Esophagus squamous epithelium (tissue), 4 donors: ENCODE data around the gene GLB1L3.

Source experiments
- CTCF ChIP-seq, 6 experiments: fragments of 450-650 bp in 4 of 6; fragments of 200-600 bp in 2 of 6; sonication (generic) in 2 of 6; IDR thresholded peaks; one replicate each; pipeline ENCODE4 v1.5.1; 2016 to 2019; ENCODE audit warnings: antibody characterized with exemption in 6 of 6, mild to moderate bottlenecking in 4 of 6, moderate library complexity in 4 of 6
- POLR2A ChIP-seq, 4 donors: fragments of 450-650 bp; IDR thresholded peaks; one replicate each; pipeline ENCODE4 v1.6.1; 2017; ENCODE audit warnings: antibody characterized with exemption in 4 of 4, mild to moderate bottlenecking in 4 of 4, moderate library complexity in 3 of 4

GRCh38 chr11:134364261-134364660, 88.1 kb downstream of the GLB1L3 start:
- TF ChIP-seq POLR2A (IDR thresholded peaks at IDR 0.05) (no peak), CTCF (IDR thresholded peaks at IDR 0.05) (no peak)
